ENCODE measurements around the gene ZBTB43. TPM values are rescaled to one million over a fixed set of nuclear protein-coding genes. Genes with fewer than 3 reads are reported as not detected.

ZBTB43 gene
- total and polyA plus RNA-seq, 8 donors = 13.6 to 28.3 (median 16.4) TPM

- TF ChIP-seq CTCF (IDR thresholded peaks at IDR 0.05) = no peak
- ATAC-seq (peak; percentile 74), DNase-seq (no peak)
- no peak overlapping the region for H3K4me3 ChIP-seq
- H3K27me3 ChIP-seq = no peaks in the 10 kb centered on the region
- peaks cover 0 to 69% of the 10 kb centered on the region in 2 donors for H3K36me3 ChIP-seq
- H3K9me3 ChIP-seq = no peaks in the 10 kb centered on the region
- intact Hi-C loops (cut with DNase I) = no loop called here
- no peak overlapping the region for H3K27ac ChIP-seq
- H3K4me1 ChIP-seq = no peaks in the 10 kb centered on the region
Observed at GRCh38 chr9:126834672-126835071, 29.8 kb downstream of the ZBTB43 start.

- ATAC-seq (no peak), DNase-seq (no peak)
- Histone ChIP-seq H3K4me3 (no peak overlapping the region), H3K4me1 (no peaks in the 10 kb centered on the region), H3K27ac (no peak overlapping the region), H3K27me3 (no peaks in the 10 kb centered on the region), H3K9me3 (no peaks in the 10 kb centered on the region), H3K36me3 (peaks cover 0 to 65% of the 10 kb centered on the region in 2 donors)
- intact Hi-C loops (cut with DNase I) = no loop called here
- TF ChIP-seq CTCF (IDR thresholded peaks at IDR 0.05) = no peak
Observed at GRCh38 chr9:126836216-126836615, 31.4 kb downstream of the ZBTB43 start.

GRCh38 chr9:126838055-126838811 lies 33.4 kb downstream of the ZBTB43 start:
- H3K36me3 ChIP-seq = peaks cover 0 to 50% of the 10 kb centered on the region in 2 donors
- H3K27ac ChIP-seq = no peak overlapping the region
- peaks cover 0 to under 1% of the 10 kb centered on the region in 2 donors for H3K4me1 ChIP-seq
- DNase-seq (no peak), ATAC-seq (peak; percentile 8)
- H3K4me3 ChIP-seq = no peak overlapping the region
- no peaks in the 10 kb centered on the region for H3K9me3 ChIP-seq
- no peaks in the 10 kb centered on the region for H3K27me3 ChIP-seq
- TF ChIP-seq CTCF (IDR thresholded peaks at IDR 0.05) = no peak
- intact Hi-C loops (cut with DNase I) = no loop called here

- ATAC-seq = no peak
Observed at GRCh38 chr9:126838895-126839294, 34.1 kb downstream of the ZBTB43 start.

More at GRCh38 chr9:126838895-126839294, 34.1 kb downstream of the ZBTB43 start:
- H3K27ac ChIP-seq = no peak overlapping the region
- no peak for TF ChIP-seq CTCF (IDR thresholded peaks at IDR 0.05)
- DNase-seq = no peak
- no peak overlapping the region for H3K4me3 ChIP-seq
- H3K9me3 ChIP-seq = no peaks in the 10 kb centered on the region
- H3K4me1 ChIP-seq = peaks cover 0 to 4% of the 10 kb centered on the region in 2 donors
- no peaks in the 10 kb centered on the region for H3K27me3 ChIP-seq
- H3K36me3 ChIP-seq = peaks cover 0 to 43% of the 10 kb centered on the region in 2 donors
- intact Hi-C loops (cut with DNase I) = no loop called here

Data from left lung (tissue), 10 donors.